ENCODE data around the gene TMEM255B. TPM values are rescaled to one million over a fixed set of nuclear protein-coding genes. Genes with fewer than 3 reads are reported as not detected.

TMEM255B gene
- total and polyA plus RNA-seq, 2 donors (not counting 3 experiments of a cell fraction or from before 2014, with no cell fraction given) = 105 to 121 TPM

GRCh38 chr13:113731192-113732175 lies 27.5 kb upstream of the TMEM255B start:
- dilution Hi-C loops (cut with MboI; ENCODE audit: extremely low pct_ligation_motif_present, low sequenced_read_pairs) = no loop called here
- POLR2A ChIA-PET = no interaction called here

GRCh38 chr13:113732176-113732960 lies 26.7 kb upstream of the TMEM255B start:
- POLR2A ChIA-PET = no interaction called here
- H3K4me1 ChIP-seq (ENCODE audit: control insufficient read depth, extremely low read depth, insufficient read depth, low read length) = no peaks in the 10 kb centered on the region
- DNase-seq (ENCODE audit: low read depth, low spot score) = no peak
- no peaks in the 10 kb centered on the region for H3K79me2 ChIP-seq (ENCODE audit: control insufficient read depth, insufficient read depth, low read length)
- H3K9me1 ChIP-seq (replicated peaks; ENCODE audit: control insufficient read depth, extremely low read depth, insufficient read depth, low read length) = no peaks in the 10 kb centered on the region
- TF ChIP-seq EZH2 (IDR thresholded peaks at IDR 0.05; ENCODE audit: borderline replicate concordance, low read depth, low read length, severe bottlenecking) (no peak), FOS (IDR thresholded peaks at IDR 0.05; ENCODE audit: borderline replicate concordance, insufficient read depth, low read length) (no peak), JUN (IDR thresholded peaks at IDR 0.05; ENCODE audit: borderline replicate concordance, insufficient read depth, insufficient read length, low read depth) (no peak), POLR2A (IDR thresholded peaks at IDR 0.05; ENCODE audit: low read depth, low read length) (no peak), MYC (IDR thresholded peaks at IDR 0.05; ENCODE audit: low read depth, low read length) (no peak)
- H2AFZ ChIP-seq (ENCODE audit: low read depth, low read length) = no peak overlapping the region
- dilution Hi-C loops (cut with MboI; ENCODE audit: extremely low pct_ligation_motif_present, low sequenced_read_pairs) = no loop called here
- peaks cover 0 to 2% of the 10 kb centered on the region in 2 experiments for H3K27me3 ChIP-seq (ENCODE audit: control insufficient read depth in 2 of 2, insufficient read depth in 2 of 2, low read length in 2 of 2)
- no peak for FAIRE-seq
- no peaks in the 10 kb centered on the region for H4K20me1 ChIP-seq (replicated peaks; ENCODE audit: control insufficient read depth, extremely low read depth, insufficient read depth, low read length)
- no peak overlapping the region for H3K4me3 ChIP-seq (replicated peaks in 1 of 3; ENCODE audit: insufficient read depth in 1 of 3, low read depth in 1 of 3, low read length in 3 of 3)
- no peak overlapping the region for H3K4me2 ChIP-seq (ENCODE audit: insufficient read depth, low read length)
- intact Hi-C loops (cut with micrococcal nuclease) = no loop called here
- BruUV-seq (replicated peaks) = no TSS peak
- H3K36me3 ChIP-seq (ENCODE audit: control insufficient read depth in 2 of 2, extremely low read depth in 1 of 2, insufficient read depth in 2 of 2, low read length in 2 of 2) = no peaks in the 10 kb centered on the region
- no peaks in the 10 kb centered on the region for H3K9me3 ChIP-seq (replicated peaks; ENCODE audit: control insufficient read depth, insufficient read depth, low read length)
- CTCF ChIA-PET = interaction anchor here (1.2 to 1.6 kb wide), 2 partner anchors 10 to 71 kb away, joined by 3 to 6 read pairs; no protein-coding TSS in a partner anchor
- no peak overlapping the region for H3K9ac ChIP-seq (replicated peaks; ENCODE audit: extremely low read depth, insufficient read depth, low read length)
- H3K27ac ChIP-seq (ENCODE audit: insufficient read depth, low read depth, low read length) = no peak overlapping the region

More at GRCh38 chr13:113731192-113732175, 27.5 kb upstream of the TMEM255B start:
- intact Hi-C loops (cut with micrococcal nuclease) = no loop called here
- H3K9ac ChIP-seq (replicated peaks; ENCODE audit: extremely low read depth, insufficient read depth, low read length) = no peak overlapping the region
- DNase-seq (ENCODE audit: low read depth, low spot score) (no peak), FAIRE-seq (no peak)
- H3K4me1 ChIP-seq (ENCODE audit: control insufficient read depth, extremely low read depth, insufficient read depth, low read length) = no peaks in the 10 kb centered on the region
- no peaks in the 10 kb centered on the region for H3K36me3 ChIP-seq (ENCODE audit: control insufficient read depth in 2 of 2, extremely low read depth in 1 of 2, insufficient read depth in 2 of 2, low read length in 2 of 2)
- CTCF ChIA-PET = interaction anchor here (1.2 to 1.6 kb wide), 2 partner anchors 11 to 72 kb away, joined by 3 to 6 read pairs; no protein-coding TSS in a partner anchor
- no peaks in the 10 kb centered on the region for H4K20me1 ChIP-seq (replicated peaks; ENCODE audit: control insufficient read depth, extremely low read depth, insufficient read depth, low read length)
- H3K27me3 ChIP-seq (ENCODE audit: control insufficient read depth in 2 of 2, insufficient read depth in 2 of 2, low read length in 2 of 2) = peaks cover 0 to 2% of the 10 kb centered on the region in 2 experiments
- no peak overlapping the region for H2AFZ ChIP-seq (ENCODE audit: low read depth, low read length)
- no TSS peak for BruUV-seq (replicated peaks)
- TF ChIP-seq JUN (IDR thresholded peaks at IDR 0.05; ENCODE audit: borderline replicate concordance, insufficient read depth, insufficient read length, low read depth) = no peak
- no peak for TF ChIP-seq FOS (IDR thresholded peaks at IDR 0.05; ENCODE audit: borderline replicate concordance, insufficient read depth, low read length)
- H3K9me3 ChIP-seq (replicated peaks; ENCODE audit: control insufficient read depth, insufficient read depth, low read length) = no peaks in the 10 kb centered on the region
- no peak overlapping the region for H3K4me2 ChIP-seq (ENCODE audit: insufficient read depth, low read length)
- no peak overlapping the region for H3K4me3 ChIP-seq (replicated peaks in 1 of 3; ENCODE audit: insufficient read depth in 1 of 3, low read depth in 1 of 3, low read length in 3 of 3)
- H3K9me1 ChIP-seq (replicated peaks; ENCODE audit: control insufficient read depth, extremely low read depth, insufficient read depth, low read length) = no peaks in the 10 kb centered on the region
- H3K27ac ChIP-seq (ENCODE audit: insufficient read depth, low read depth, low read length) = no peak overlapping the region
- H3K79me2 ChIP-seq (ENCODE audit: control insufficient read depth, insufficient read depth, low read length) = no peaks in the 10 kb centered on the region
